AG09319 (cell line): ENCODE data around the gene WWC2.

ENCODE experiments used
- DNase-seq: peaks from one replicate; pipeline ENCODE4 v3.0.0-alpha.2; 2010; ENCODE audit warnings: low read depth; ENCODE audit errors: extremely low read depth
- TF ChIP-seq, protein P1 (sequence below): IDR thresholded peaks from 2 replicates; pipeline ENCODE4 v1.5.1; 2011; ENCODE audit warnings: low read depth, mild to moderate bottlenecking, inconsistent platforms, low read length, moderate library complexity

WWC2 gene

DNA sequence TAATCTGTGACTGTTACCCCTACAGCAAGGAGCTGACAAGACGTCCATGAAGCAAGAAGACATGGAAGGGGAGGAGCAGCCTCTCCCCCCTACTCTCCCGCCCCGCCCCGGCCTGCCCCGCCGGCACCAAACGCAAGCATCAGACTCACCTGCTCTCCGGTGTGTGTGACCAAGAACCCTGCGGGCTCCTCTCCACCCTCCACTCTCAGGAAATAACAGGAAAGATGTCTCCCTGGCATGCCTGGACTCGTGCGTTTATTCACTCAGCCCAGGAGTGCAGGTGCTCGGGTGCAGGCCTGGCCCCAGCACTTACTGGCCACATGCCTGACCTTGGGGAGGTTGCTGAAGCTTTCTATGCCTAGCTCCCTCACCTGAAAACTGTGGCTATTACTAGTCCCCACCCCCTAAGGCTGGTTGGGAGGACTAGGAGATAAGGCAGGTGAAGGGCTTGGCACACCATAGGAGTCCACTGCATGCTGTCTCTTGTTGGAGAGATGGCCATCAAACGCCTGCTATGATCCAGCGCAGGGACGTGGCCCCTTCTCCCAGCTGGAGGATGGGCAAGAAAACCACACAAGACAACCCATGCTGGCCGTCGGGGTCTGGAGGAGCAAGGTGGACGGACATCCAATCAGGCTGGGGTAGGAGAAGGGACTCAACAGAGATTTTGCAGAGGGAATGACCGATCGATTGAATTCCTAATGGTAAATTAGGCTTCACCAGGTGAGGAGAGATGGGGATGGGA is 258.0 kb downstream of the WWC2 start:
- no peak for DNase-seq

DNA sequence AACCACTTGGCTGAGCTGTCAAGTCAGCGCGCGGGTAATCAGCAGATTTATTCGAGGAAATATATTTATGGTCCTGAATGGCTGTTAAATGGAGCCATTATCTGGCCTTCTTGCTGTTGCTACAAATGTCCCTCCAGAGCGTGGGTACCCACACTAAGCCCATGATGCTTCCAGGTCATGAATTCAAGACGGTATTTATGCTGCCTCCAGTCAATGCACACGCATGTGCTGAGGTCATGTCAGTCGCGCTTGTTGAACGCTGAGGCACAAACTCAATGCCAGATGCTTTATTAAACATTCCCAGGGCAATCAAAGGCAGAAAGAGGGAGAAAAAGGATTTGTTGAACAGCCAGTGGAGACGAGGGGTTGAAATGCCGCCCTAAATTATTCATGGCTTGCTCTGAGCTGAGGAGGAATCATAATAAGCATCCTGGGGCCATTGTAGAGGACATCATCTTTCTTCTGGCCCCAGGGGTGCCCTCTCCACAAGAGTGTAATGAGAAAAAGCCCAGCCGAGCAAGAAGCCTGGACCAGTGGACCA is 259.2 kb downstream of the WWC2 start:
- TF ChIP-seq, protein P1, sequence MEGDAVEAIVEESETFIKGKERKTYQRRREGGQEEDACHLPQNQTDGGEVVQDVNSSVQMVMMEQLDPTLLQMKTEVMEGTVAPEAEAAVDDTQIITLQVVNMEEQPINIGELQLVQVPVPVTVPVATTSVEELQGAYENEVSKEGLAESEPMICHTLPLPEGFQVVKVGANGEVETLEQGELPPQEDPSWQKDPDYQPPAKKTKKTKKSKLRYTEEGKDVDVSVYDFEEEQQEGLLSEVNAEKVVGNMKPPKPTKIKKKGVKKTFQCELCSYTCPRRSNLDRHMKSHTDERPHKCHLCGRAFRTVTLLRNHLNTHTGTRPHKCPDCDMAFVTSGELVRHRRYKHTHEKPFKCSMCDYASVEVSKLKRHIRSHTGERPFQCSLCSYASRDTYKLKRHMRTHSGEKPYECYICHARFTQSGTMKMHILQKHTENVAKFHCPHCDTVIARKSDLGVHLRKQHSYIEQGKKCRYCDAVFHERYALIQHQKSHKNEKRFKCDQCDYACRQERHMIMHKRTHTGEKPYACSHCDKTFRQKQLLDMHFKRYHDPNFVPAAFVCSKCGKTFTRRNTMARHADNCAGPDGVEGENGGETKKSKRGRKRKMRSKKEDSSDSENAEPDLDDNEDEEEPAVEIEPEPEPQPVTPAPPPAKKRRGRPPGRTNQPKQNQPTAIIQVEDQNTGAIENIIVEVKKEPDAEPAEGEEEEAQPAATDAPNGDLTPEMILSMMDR = no peak
- DNase-seq = no peak

More for the DNA sequence above, 258.0 kb downstream of the WWC2 start:
- TF ChIP-seq, protein P1 = no peak

DNA sequence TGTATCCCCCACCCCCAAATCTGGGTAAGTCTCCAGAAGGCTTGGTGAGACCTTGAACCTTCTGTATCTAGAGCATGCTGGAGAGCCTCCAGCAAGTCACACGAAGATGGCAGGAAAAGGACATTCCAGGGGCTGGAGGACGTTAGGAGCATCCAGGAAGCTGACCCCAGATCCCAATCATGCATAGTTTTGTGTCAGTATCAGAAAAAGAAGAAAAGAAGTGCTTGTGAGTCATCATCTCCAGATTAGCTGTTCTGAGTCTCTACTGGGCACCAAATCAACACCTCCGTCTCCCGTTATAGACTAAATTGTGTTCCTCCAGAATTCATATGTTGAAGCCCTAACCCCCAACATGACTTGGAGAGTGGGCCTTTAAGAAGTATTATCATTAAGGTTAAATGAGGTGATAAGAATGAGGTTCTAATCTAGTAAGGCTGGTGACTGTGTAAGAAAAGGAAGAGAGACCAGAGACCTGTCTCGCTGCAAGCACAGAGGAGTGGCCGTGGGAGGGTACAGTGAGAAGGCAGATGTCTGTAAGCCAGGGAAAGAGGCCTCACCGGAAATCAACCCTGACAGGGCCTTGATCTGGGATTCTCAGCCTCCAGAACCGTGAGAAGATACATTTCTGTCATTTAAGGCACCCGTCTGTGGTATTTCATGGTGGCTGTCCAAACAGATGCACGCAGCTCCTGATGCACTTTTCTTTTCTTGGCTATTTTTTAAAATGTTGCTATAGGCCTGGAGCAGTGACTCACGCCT is 261.3 kb downstream of the WWC2 start:
- DNase-seq = no peak
- TF ChIP-seq, protein P1 = no peak

DNA sequence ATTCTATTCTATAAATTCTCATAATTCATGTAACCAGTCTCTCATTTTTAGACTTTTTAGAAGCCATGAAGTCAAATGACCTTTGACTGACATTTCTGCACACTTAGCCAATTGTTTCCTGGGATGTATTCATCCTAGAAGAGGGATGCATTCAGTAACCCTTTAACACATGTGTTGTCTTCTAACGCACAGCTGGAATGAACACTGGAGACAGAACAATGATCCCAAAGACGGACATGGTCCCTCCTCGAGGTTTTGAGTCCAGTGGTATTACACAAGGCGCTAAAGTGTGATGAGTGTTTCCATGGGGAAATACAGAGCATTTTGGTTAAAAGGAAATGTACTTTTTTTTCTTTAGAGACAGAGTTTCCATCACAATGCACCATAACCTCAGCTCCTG is 263.0 kb downstream of the WWC2 start:
- TF ChIP-seq, protein P1 = no peak
- no peak for DNase-seq

DNA sequence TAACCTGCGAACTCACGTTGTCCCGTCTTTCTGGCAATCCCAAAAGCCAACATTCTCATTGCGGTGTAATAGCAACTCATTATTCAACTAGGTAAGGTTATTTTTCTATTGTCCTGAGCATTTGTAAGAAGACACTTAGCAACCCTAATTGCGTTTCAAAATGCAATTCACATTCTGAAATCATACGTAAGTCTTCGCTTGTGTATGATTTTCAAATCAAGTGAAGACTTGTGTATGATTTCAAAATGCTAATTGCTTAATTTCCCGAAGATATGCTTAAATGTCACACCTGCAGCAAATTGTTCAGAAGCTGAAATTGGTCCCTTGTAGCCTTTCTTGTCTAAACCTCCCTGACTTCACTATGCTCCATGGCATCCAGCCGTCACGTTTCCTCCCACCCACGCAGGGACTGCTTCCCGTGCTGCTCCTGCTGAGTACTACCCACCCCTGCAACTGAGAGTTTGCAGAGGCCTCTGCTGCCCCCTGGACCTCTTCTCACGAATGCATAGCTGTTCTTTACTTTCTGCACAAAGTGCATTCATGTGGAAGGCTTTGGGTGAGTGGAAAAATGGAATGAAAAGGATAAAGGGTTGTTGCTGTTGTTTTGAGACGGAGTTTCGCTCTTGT is 264.0 kb downstream of the WWC2 start:
- TF ChIP-seq, protein P1 = no peak; the same call in 1 of the 2 replicates

DNA sequence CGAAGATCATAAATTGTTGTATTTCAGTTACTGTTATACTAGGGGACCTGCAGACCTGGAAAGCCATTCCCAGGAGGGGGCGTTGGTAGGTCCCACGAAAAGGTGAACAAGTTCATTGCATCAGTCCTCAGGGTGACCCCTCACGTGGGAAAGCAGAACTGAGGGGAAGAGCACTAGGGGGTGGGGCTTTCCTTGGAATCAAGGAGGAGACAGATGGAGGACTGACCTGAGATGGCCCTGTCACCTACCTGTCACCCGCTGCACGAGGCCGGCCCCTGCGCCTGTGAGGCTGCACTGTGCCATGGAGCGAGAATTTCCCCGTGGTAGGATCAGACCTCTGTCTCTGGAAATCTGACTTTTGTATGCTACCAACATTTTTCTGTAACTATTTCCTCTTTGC is 265.0 kb downstream of the WWC2 start:
- DNase-seq = no peak
- TF ChIP-seq, protein P1 = no peak

More for the DNA sequence above, 264.0 kb downstream of the WWC2 start:
- DNase-seq = no peak
